Measurements from ENCODE around the gene CDRT4.
"Not testable (repeated sequence)": the region's sequence is repeated elsewhere in the genome, so short reads cannot be mapped to it uniquely, and the experiment has no call there.

Gene CDRT4

DNA sequence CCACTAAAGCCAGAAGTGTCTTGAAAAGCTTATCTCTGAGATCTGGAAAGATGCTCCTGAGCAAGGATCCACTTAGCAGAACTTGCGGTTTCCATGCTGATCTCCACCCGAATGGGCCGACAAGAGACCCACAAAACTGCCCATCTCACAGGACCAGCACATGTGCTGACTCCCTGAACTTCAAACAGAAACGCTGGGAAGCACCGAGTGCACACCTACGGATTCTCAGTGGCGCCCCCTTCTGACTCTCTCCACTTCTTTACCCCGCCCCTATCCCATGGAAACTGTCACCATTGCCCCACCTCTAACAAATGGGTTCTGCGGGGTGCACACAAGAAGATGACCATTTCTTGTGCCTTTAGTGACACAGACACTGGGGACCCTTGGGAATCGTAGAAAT is 21.4 kb downstream of the CDRT4 start:
- H3K4me3 ChIP-seq (ENCODE audit: low read depth, low read length), result no peak overlapping the region
- no peak for DNase-seq (ENCODE audit: low read depth)
- no peak for TF ChIP-seq CTCF (IDR thresholded peaks at IDR 0.05; ENCODE audit: control insufficient read depth, extremely low read depth, insufficient read depth)

DNA sequence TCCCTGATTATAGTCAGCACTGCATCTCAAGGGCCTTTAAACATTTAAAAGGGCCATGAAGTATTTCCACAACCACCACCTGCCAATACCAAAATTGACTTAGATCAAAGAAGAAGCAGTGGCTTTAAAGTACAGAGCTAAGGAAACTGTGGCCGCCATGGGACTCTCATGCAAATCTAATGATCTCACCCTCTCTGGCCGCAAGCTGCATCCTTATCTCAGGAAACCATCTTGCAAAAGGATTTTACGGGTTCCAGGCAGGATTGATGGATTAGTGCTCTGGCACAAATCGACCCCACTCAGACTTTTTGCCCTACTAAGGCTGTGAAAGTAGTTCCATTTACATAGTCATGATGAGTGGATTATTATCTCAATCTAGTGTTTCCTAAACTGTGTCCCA is 22.6 kb downstream of the CDRT4 start:
- no peak overlapping the region for H3K4me3 ChIP-seq (ENCODE audit: low read depth, low read length)
- no peak for TF ChIP-seq CTCF (IDR thresholded peaks at IDR 0.05; ENCODE audit: control insufficient read depth, extremely low read depth, insufficient read depth)
- no peak for DNase-seq (ENCODE audit: low read depth)

- no peak overlapping the region for H3K4me3 ChIP-seq (ENCODE audit: low read depth, low read length)
- no peak for TF ChIP-seq CTCF (IDR thresholded peaks at IDR 0.05; ENCODE audit: control insufficient read depth, extremely low read depth, insufficient read depth)
- no peak for DNase-seq (ENCODE audit: low read depth)
Observed at GRCh38 chr17:15442311-15443180, 24.9 kb downstream of the CDRT4 start.

DNA sequence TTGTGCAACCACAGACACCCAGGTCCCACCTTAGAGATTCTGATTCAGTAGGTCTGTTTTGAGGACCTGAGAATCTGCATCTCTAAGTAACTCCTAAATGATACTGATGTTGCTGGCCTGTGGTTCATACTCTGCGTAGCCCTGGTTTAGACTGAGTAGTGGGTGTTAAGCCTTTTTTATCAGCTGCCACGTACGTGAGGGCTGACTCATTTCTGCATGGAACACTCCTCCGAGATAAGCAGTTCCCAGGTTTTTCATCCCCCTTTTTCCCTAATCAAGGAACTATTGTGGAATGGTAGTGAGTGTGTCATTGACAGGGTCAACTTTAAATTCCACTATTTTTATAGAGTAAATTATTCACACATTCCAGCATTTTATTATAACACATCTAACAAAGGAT is 26.1 kb downstream of the CDRT4 start:
- DNase-seq (ENCODE audit: low read depth), result no peak
- TF ChIP-seq CTCF (IDR thresholded peaks at IDR 0.05; ENCODE audit: control insufficient read depth, extremely low read depth, insufficient read depth), result no peak
- H3K4me3 ChIP-seq (ENCODE audit: low read depth, low read length), result no peak overlapping the region

DNA sequence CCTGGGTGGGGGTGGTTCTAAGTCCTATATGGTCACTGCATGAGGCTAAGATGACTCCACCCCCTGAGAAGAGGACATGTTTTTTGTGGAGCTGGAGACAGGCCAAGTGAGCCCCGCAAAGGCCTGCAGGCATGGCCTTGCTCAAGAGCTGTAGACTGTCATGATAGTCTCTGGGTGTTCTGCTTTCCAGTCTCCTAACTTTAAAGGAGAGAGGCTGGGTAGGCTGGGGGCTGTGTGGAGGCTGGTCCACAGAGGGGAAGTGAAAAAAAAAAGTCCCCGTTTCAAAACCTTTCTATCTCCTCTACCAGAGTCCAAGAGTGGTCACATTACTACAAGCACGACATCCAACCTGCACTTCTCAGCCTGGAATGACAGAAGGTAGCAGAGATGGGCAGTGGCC is 27.1 kb downstream of the CDRT4 start:
- no peak for DNase-seq (ENCODE audit: low read depth)
- TF ChIP-seq CTCF (IDR thresholded peaks at IDR 0.05; ENCODE audit: control insufficient read depth, extremely low read depth, insufficient read depth), result no peak
- no peak overlapping the region for H3K4me3 ChIP-seq (ENCODE audit: low read depth, low read length)

- H3K4me3 ChIP-seq (ENCODE audit: low read depth, low read length); DNase-seq (ENCODE audit: low read depth): not testable (repeated sequence)
Observed at GRCh38 chr17:15439205-15439985, 28.0 kb downstream of the CDRT4 start.

GRCh38 chr17:15438491-15439105 is 28.8 kb downstream of the CDRT4 start:
- no peak for DNase-seq (ENCODE audit: low read depth)
- no peak for TF ChIP-seq CTCF (IDR thresholded peaks at IDR 0.05; ENCODE audit: control insufficient read depth, extremely low read depth, insufficient read depth)
- no peak overlapping the region for H3K4me3 ChIP-seq (ENCODE audit: low read depth, low read length)
